8988T (cell line): ENCODE measurements around the gene TMED5.

Source experiments
- DNase-seq: peaks from one replicate; pipeline ENCODE4 v3.0.0; 2011

TMED5 gene

GRCh38 chr1:93120614-93121013 is 59.6 kb downstream of the TMED5 start:
- DNase-seq: no peak

GRCh38 chr1:93114391-93114790 is 65.8 kb downstream of the TMED5 start:
- no peak for DNase-seq

GRCh38 chr1:93113127-93113526 is 67.1 kb downstream of the TMED5 start:
- no peak for DNase-seq

- no peak for DNase-seq
Measured at GRCh38 chr1:93111561-93111960, 68.7 kb downstream of the TMED5 start.

GRCh38 chr1:93111065-93111464 is 69.1 kb downstream of the TMED5 start:
- no peak for DNase-seq

GRCh38 chr1:93109578-93109977 is 70.6 kb downstream of the TMED5 start:
- no peak for DNase-seq

- no peak for DNase-seq
Measured at GRCh38 chr1:93108335-93108734, 71.9 kb downstream of the TMED5 start.

GRCh38 chr1:93107395-93107794 is 72.8 kb downstream of the TMED5 start:
- no peak for DNase-seq

GRCh38 chr1:93106226-93106625 is 74.0 kb downstream of the TMED5 start:
- DNase-seq: no peak

- no peak for DNase-seq
Measured at GRCh38 chr1:93102142-93102541, 78.1 kb downstream of the TMED5 start.
